HTERT RPE-1 (cell line): Measurements from ENCODE around the gene TVP23A.
"Not testable (repeated sequence)": the region's sequence is repeated elsewhere in the genome, so short reads cannot be mapped to it uniquely, and the experiment has no call there.

ENCODE experiments used
- in situ Hi-C: fragments of 300-500 bp; cut with MboI; formaldehyde crosslinking; loops from 4 replicates; pipeline ENCODE4 v1.14.3; 2020; ENCODE audit warnings: low sequenced_read_pairs

The TVP23A gene

DNA sequence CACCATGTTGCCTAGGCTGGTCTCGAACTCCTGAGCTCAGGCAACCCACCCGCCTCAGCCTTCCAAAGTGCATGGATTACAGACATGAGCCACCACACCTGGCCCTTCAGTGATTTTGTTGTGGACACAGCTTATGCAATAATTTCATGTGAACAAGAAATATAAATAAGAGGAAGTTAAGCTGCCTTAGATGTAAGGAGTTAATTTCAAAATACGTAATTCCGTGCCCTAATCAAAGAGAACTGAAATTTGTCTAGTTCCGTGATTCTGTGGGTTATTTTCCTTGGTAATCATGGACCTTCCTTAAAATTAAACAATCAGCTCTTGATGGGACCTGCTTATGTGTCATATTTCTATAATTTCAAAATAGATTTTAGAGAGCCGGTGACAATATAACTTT lies 11.9 kb downstream of the TVP23A start:
- in situ Hi-C loops = no loop called here

- in situ Hi-C loops = no loop called here
These were observed 13.3 kb downstream of the TVP23A start for GRCh38 chr16:10805334-10805733.

DNA sequence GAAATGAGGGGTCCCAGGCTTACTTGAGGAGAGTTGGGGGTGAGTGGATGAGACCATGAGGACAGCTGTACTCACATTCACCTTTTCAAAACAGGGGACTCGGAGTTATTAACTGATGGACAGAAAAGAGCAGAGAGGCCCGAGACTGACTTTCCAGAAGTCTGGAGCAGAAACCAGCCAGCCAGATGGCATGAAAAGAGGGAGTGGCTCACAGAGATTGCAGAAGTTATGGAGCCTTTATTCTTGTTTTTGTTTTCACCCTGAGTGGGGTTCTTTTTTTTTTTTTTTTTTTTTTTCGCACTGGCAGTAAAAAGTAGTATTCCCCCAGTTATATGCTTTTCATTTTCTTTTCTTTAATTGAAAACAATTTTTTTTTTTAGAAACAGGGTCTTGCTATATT lies 18.9 kb downstream of the TVP23A start:
- in situ Hi-C loops = no loop called here

DNA sequence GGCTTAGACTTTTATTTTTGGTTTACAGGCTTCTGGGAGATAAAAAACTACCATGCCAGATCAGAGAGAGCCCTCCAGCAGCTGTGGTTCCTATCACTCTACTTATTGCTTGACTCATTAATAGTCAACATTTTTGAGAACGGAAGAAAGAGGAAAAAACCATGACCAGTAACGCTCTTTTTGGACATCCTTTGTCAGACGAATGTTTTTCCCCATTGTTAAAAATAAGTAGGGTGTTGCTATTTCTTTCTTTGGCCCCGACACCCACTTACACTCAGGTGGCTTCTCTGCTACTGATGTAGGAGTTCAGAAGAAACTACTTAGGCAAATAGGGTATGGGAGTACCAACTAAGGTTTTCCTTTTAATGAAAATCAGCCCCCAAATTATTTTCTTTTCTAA lies 27.5 kb downstream of the TVP23A start:
- in situ Hi-C loops = no loop called here

GRCh38 chr16:10788630-10789029 lies 30.0 kb downstream of the TVP23A start:
- in situ Hi-C loops = not testable (repeated sequence)

DNA sequence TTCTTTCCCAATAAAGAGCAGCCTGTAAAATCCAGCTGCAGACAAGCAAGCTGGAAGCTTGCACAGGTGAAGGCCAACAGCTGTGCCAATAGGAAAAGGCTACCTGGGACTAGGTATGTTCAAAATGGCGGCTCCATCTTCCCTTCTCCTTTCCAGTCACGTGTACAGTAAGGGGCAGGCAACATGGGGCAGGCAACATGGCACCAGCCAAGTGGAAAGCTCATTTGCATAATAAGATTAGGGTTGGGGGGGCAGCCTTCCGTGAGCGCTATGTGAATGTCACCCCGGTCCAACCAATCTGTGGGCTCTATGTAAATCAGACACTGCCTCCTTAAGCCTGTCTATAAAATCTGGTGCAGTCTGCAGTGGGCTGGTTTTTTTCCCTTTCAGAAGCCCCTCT lies 31.3 kb downstream of the TVP23A start:
- in situ Hi-C loops = no loop called here

GRCh38 chr16:10782628-10783027 lies 36.0 kb downstream of the TVP23A start:
- in situ Hi-C loops = no loop called here

DNA sequence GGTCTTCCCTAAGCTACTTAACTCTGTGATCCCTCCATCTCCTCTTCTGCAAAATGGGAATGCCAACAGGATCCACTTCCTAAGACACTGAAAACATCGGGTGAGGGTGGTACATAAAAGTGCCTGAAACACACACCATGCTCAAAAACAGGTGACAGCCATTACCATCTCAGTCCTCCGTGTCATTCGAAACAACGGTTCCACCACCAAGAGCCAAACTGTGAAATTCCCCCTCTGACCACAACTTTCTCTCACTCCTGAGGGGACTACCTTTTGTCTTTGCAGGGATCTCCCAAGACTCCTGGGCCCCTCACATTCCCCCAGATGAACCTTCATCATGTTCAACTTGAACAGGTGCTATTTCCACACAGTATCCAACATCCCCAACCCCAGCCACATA lies 38.0 kb downstream of the TVP23A start:
- in situ Hi-C loops = no loop called here

GRCh38 chr16:10779908-10780307 lies 38.7 kb downstream of the TVP23A start:
- in situ Hi-C loops = not testable (repeated sequence)

DNA sequence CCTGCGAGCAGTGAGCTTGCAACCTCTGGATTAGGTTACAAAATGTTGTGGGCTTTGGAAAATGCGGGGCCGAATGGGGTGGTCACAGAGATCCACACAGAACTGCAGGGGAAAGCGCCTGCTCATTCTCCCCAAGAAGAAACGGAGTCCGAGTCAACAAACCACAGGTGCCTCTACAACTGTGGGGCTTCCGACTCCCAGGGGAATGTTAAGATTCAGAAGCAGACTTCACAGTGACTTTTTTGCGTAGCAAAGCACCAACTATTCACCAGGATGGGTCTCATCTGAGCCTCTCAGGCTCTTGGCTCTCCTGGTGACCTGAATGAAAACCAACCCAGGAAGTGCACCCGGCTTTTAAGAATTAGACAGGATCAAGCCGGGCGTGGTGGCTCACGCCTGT lies 41.2 kb downstream of the TVP23A start:
- in situ Hi-C loops = no loop called here

- in situ Hi-C loops = not testable (repeated sequence)
These were observed 41.7 kb downstream of the TVP23A start for GRCh38 chr16:10776923-10777322.

- in situ Hi-C loops = no loop called here
These were observed 42.3 kb downstream of the TVP23A start for GRCh38 chr16:10776280-10776679.

DNA sequence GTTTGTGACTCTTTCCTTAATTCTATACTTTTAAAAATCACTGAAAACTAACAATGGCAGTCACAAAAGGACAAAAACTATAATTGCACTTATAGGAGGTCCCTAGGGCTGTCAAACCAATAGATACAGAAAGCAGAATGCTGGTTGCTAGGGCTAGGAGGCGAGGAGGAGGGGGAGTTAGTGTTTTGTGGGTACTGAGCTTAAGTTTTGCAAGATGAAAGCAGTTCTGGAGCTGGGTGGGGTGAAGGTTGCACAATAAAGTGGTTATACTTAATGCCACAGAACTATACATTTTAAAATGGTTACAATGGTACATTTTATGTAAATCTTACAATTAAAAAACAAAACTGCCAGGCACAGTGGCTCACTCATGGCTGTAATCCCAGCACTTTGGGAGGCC lies 47.7 kb downstream of the TVP23A start:
- in situ Hi-C loops = no loop called here

GRCh38 chr16:10769381-10769780 lies 49.2 kb downstream of the TVP23A start:
- in situ Hi-C loops = no loop called here

DNA sequence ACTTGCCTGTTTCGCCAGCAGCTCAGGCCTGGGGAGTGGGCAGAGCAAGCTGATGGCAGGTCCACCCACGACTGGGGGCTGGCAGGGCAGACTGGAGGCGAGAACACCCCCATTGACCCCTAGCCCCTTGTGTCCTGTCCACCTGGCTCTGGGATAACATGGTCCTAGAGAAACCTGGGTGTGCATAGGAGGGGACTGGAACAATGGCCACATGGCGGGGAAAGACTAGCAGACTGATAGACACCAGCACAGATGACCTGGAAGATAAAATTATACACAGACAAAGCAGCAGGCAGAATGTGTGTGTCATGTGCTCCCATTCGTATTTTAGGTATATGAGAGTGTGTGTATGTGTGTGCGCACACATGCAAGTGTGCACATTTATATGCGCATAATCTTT lies 51.5 kb downstream of the TVP23A start:
- in situ Hi-C loops = no loop called here

GRCh38 chr16:10765772-10766171 lies 52.8 kb downstream of the TVP23A start:
- in situ Hi-C loops = no loop called here

- in situ Hi-C loops = no loop called here
These were observed 55.1 kb downstream of the TVP23A start for GRCh38 chr16:10763456-10763855.

DNA sequence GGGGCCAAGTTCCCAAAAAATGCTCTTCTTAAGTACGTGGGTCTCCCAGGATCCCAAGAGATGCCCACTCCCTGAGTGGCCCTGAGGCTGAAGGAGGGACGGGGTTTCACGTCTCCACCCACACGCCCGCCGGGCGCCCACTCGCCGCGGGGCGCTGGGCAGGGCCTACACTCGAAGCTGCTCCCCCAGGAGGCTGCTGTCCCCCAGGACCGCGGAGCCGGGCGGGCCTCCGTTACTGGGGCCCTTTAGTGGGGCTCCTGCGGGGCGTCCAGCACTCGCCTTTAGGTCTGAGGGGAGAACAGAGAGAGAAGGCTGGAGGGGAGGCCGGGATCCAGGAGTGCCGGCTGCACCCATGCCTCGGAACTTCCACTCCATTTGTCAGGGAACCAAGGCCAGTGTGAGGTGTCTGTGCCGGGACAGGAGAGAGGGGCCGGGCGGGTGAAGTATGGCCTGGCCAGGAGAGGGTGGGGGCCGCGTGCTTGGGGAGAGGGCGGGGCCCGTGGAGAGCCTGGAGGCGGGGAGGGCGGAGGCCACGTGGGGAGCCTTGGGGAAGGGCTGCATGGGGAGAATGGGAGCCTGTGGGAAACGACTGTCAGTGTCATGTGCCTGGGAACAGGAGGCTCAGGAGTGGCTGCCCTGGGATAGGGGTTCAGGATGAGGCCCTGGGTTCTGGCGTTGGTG lies 56.1 kb downstream of the TVP23A start:
- in situ Hi-C loops = no loop called here

DNA sequence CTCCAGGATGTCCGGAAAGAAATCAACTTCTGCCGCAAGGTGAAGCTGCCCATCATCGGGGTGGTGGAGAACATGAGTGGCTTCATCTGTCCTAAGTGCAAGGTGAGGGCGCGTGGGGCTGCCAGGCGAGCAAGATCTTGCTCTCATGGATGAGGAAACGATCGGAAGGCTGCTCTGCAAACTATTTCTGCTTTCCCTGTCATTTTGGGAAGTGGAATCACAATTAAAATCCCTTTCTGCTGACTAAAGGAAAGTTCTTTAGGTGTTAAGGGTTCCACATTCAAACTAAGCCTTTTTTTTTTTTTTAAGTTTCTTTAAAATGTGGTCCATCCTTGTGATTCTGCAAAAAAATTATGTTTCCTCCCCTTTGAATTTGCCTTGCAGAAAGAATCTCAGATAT lies 57.2 kb downstream of the TVP23A start:
- in situ Hi-C loops = no loop called here

GRCh38 chr16:10760858-10761257 lies 57.7 kb downstream of the TVP23A start:
- in situ Hi-C loops = no loop called here

- in situ Hi-C loops = no loop called here
These were observed 62.0 kb downstream of the TVP23A start for GRCh38 chr16:10756574-10756973.

GRCh38 chr16:10754941-10755340 lies 63.7 kb downstream of the TVP23A start:
- in situ Hi-C loops = no loop called here

- in situ Hi-C loops = no loop called here
These were observed 64.9 kb downstream of the TVP23A start for GRCh38 chr16:10753670-10754069.
